K562 (cell line): ENCODE results near the gene OSBPL3. TPM values are rescaled to one million over a fixed set of nuclear protein-coding genes. Genes with fewer than 3 reads are reported as not detected.
A peak's percentile ranks its signal among the peaks of the same experiment; 100 is the strongest.

Experiments
- CHD7 ChIP-seq: fragments of 200-600 bp; sonication (generic); IDR thresholded peaks from one replicate; pipeline ENCODE4 v1.6.1; 2012; ENCODE audit warnings: mild to moderate bottlenecking, low read depth, low read length, inconsistent platforms
- HDAC8 ChIP-seq: fragments of 450-650 bp; IDR thresholded peaks from 2 replicates; pipeline ENCODE4 v1.6.1; 2016; ENCODE audit warnings: mild to moderate bottlenecking, missing genetic modification characterization, moderate library complexity, missing compliant biosample characterization
- HNRNPLL ChIP-seq: fragments of 200-400 bp; formaldehyde crosslinking; IDR thresholded peaks from 2 replicates; pipeline ENCODE4 v1.6.1; 2017; ENCODE audit warnings: low read length, low read depth, mild to moderate bottlenecking; ENCODE audit not compliant: poor library complexity, severe bottlenecking
- KLF1 ChIP-seq: fragments of 450-650 bp; IDR thresholded peaks from 2 replicates; pipeline ENCODE4 v1.6.1; 2016; ENCODE audit warnings: missing genetic modification characterization, missing compliant biosample characterization
- MLLT1 ChIP-seq, 2 experiments: fragments of 450-650 bp; IDR thresholded peaks; 2 replicates each; pipeline ENCODE4 v1.6.1; 2016
- NBN ChIP-seq: fragments of 450-650 bp; IDR thresholded peaks from 2 replicates; pipeline ENCODE4 v1.6.1; 2016; ENCODE audit warnings: low read depth, mild to moderate bottlenecking
- RAD51 ChIP-seq: fragments of 450-650 bp; IDR thresholded peaks from 2 replicates; pipeline ENCODE4 v1.7.1; 2016; ENCODE audit warnings: low read depth, mild to moderate bottlenecking, borderline replicate concordance
- SMAD4 ChIP-seq: fragments of 250-450 bp; sonication (Bioruptor Pico); conservative IDR thresholded peaks from 2 replicates; pipeline ENCODE4 v1.8.0; 2021; ENCODE audit warnings: inconsistent platforms, mild to moderate bottlenecking, moderate library complexity
- TBL1XR1 ChIP-seq, 2 experiments: IDR thresholded peaks; 2 replicates each; pipeline ENCODE4 v1.6.1; 2012; ENCODE audit warnings: improper control_type of control experiment in 2 of 2, low read length in 2 of 2, mild to moderate bottlenecking in 1 of 2
- ZKSCAN8 ChIP-seq: fragments of 200-800 bp; sonication (Bioruptor generic); IDR thresholded peaks from 2 replicates; pipeline ENCODE4 v1.6.1; 2016; ENCODE audit warnings: missing genetic modification characterization, missing compliant biosample characterization
- ZNF239 ChIP-seq: fragments of 250-450 bp; sonication (Bioruptor Pico); IDR thresholded peaks from 2 replicates; pipeline ENCODE4 v1.4.0; 2020; ENCODE audit warnings: mild to moderate bottlenecking
- ZNF57 ChIP-seq: fragments of 450-650 bp; formaldehyde crosslinking; IDR thresholded peaks from 2 replicates; pipeline ENCODE4 v1.4.0; 2020; ENCODE audit warnings: mild to moderate bottlenecking, moderate library complexity
- ZNF695 ChIP-seq: fragments of 450-650 bp; formaldehyde crosslinking; IDR thresholded peaks from 2 replicates; pipeline ENCODE4 v1.4.0; 2020; ENCODE audit warnings: mild to moderate bottlenecking, moderate library complexity
- polyA plus RNA-seq, 8 experiments: library from polyadenylated mRNA; depleted of rRNA in 4 of 8; stranded (reverse) in 5 of 8; unstranded in 3 of 8; fragments of >200 nt; fragmentation: Nextera tagmentation in 2 of 8; fragmentation: Illumina TruSeq in 1 of 8; extraction: Ambion mirVana in 2 of 8; extraction: Trizol in 1 of 8; gene quantifications; 2 replicates each; pipeline versions ENCODE4 v1.2.1 to v1.2.3, GENCODE V29; 2011 to 2014; ENCODE audit warnings: inconsistent platforms in 1 of 8, missing spikeins in 1 of 8
- total RNA-seq, 7 experiments: library from RNA; depleted of rRNA in 6 of 7; stranded (reverse); fragments of >200 nt in 6 of 7; fragmentation: Illumina TruSeq in 2 of 7; extraction: Trizol in 2 of 7; gene quantifications; 2 replicates each; pipeline versions ENCODE4 v1.2.1 to v1.2.3, GENCODE V29; 2011 to 2021; ENCODE audit warnings: low replicate concordance in 1 of 7
- TF ChIP-seq, protein P1 (sequence below): fragments of 250-450 bp; sonication (Bioruptor Pico); IDR thresholded peaks from 2 replicates; pipeline ENCODE4 v1.5.0; 2021; ENCODE audit warnings: mild to moderate bottlenecking, borderline replicate concordance

Gene OSBPL3
- total and polyA plus RNA-seq, 9 of the 15 experiments (the other 6 are each of a cell fraction or from before 2014, with no cell fraction given) = 4.8 to 37.2 (median 26.5) TPM

DNA sequence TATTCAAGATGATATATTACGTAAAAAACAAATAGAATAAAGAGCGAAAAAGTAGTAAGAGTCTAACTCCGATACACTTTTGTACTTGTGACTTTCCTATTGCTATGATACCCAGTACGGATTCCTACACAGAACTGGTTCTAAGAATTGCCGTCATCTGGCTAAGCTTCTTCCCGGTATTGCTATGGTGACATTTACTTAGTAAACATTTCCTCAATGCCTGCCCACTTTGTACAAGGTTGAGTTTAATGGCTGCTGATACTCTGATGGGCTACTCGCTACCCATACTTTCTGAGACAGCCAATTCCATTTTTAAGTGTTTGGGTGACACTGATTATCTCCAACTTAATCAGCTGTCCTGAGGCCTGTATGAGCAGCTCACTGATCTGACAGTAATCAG is 55.6 kb downstream of the OSBPL3 start (continued):
- TF ChIP-seq SMAD4 (CRISPR knock-in tag) (no peak), CHD7 (no peak), NBN (no peak), KLF1 (tag) (no peak), HNRNPLL (peak; percentile 77), MLLT1 (IDR thresholded peaks at IDR 0.05) (no peak), ZNF239 (CRISPR knock-in tag) (no peak), TBL1XR1 (IDR thresholded peaks at IDR 0.05; ENCODE audit: low read length in 2 of 2) (peak in 1 of 2 experiments; percentile 22; a peak in 2 of 4 replicates), RAD51 (no peak), ZNF57 (CRISPR knock-in tag) (no peak), ZNF695 (CRISPR knock-in tag) (no peak), ZKSCAN8 (CRISPR knock-in tag) (no peak), HDAC8 (tag) (no peak)
- TF ChIP-seq, protein P1, sequence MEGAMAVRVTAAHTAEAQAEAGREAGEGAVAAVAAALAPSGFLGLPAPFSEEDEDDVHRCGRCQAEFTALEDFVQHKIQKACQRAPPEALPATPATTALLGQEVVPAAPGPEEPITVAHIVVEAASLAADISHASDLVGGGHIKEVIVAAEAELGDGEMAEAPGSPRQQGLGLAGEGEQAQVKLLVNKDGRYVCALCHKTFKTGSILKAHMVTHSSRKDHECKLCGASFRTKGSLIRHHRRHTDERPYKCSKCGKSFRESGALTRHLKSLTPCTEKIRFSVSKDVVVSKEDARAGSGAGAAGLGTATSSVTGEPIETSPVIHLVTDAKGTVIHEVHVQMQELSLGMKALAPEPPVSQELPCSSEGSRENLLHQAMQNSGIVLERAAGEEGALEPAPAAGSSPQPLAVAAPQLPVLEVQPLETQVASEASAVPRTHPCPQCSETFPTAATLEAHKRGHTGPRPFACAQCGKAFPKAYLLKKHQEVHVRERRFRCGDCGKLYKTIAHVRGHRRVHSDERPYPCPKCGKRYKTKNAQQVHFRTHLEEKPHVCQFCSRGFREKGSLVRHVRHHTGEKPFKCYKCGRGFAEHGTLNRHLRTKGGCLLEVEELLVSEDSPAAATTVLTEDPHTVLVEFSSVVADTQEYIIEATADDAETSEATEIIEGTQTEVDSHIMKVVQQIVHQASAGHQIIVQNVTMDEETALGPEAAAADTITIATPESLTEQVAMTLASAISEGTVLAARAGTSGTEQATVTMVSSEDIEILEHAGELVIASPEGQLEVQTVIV (CRISPR knock-in tag) = no peak
